ENCODE data around the gene CPLANE1.
"Not testable (repeated sequence)": the region's sequence is repeated elsewhere in the genome, so short reads cannot be mapped to it uniquely, and the experiment has no call there.

Gene CPLANE1

GRCh38 chr5:37248970-37249814, at the start of gene CPLANE1:
Gene CPLANE1 (minus strand): TSS chr5:37249376. CDS start chr5:37247698, 1,678 bp downstream.
- peak within 1 kb of the TSS; percentile 89 for H3K4me3 ChIP-seq (ENCODE audit: low read depth, low read length)
- TF ChIP-seq CTCF (IDR thresholded peaks at IDR 0.05; ENCODE audit: low read depth, low read length, missing control alignments) = no peak
- DNase-seq (ENCODE audit: low read depth) = no peak

- H3K4me3 ChIP-seq (ENCODE audit: low read depth, low read length); DNase-seq (ENCODE audit: low read depth): not testable (repeated sequence)
Observed at GRCh38 chr5:37296313-37296712, 47.1 kb upstream of the CPLANE1 start.

GRCh38 chr5:37283214-37283820, 34.1 kb upstream of the CPLANE1 start:
- DNase-seq (ENCODE audit: low read depth) = no peak
- no peak for TF ChIP-seq CTCF (IDR thresholded peaks at IDR 0.05; ENCODE audit: low read depth, low read length, missing control alignments)
- no peak overlapping the region for H3K4me3 ChIP-seq (ENCODE audit: low read depth, low read length)

GRCh38 chr5:37275511-37275910, 26.3 kb upstream of the CPLANE1 start:
- H3K4me3 ChIP-seq (ENCODE audit: low read depth, low read length) = no peak overlapping the region
- no peak for DNase-seq (ENCODE audit: low read depth)
- no peak for TF ChIP-seq CTCF (IDR thresholded peaks at IDR 0.05; ENCODE audit: low read depth, low read length, missing control alignments)

- no peak for TF ChIP-seq CTCF (IDR thresholded peaks at IDR 0.05; ENCODE audit: low read depth, low read length, missing control alignments)
- H3K4me3 ChIP-seq (ENCODE audit: low read depth, low read length) = no peak overlapping the region
- no peak for DNase-seq (ENCODE audit: low read depth)
Observed at GRCh38 chr5:37272511-37272910, 23.3 kb upstream of the CPLANE1 start.

- not testable (repeated sequence) for DNase-seq (ENCODE audit: low read depth); H3K4me3 ChIP-seq (ENCODE audit: low read depth, low read length)
Observed at GRCh38 chr5:37268100-37268499, 18.9 kb upstream of the CPLANE1 start.

GRCh38 chr5:37255774-37256358, 6.7 kb upstream of the CPLANE1 start:
- no peak for TF ChIP-seq CTCF (IDR thresholded peaks at IDR 0.05; ENCODE audit: low read depth, low read length, missing control alignments)
- no peak for DNase-seq (ENCODE audit: low read depth)
- H3K4me3 ChIP-seq (ENCODE audit: low read depth, low read length) = no peak overlapping the region

Measured in GM12864 (cell line).